H7 (cell line): ENCODE measurements around the gene KRT72. TPM values are rescaled to one million over a fixed set of nuclear protein-coding genes. Genes with fewer than 3 reads are reported as not detected.

Source experiments
- DNase-seq: peaks from one replicate; pipeline ENCODE4 v3.0.0; 2012
- H3K27me3 ChIP-seq: 2 replicates; pipeline ENCODE4 v1.6.0; 2011; ENCODE audit warnings: mild to moderate bottlenecking, low read length; ENCODE audit not compliant: control insufficient read depth, insufficient read depth
- H3K36me3 ChIP-seq: replicated peaks from 2 replicates; pipeline ENCODE4 v1.5.1; 2011; ENCODE audit warnings: low read length; ENCODE audit not compliant: control insufficient read depth, insufficient read depth
- H3K4me3 ChIP-seq: 2 replicates; pipeline ENCODE4 v1.5.1; 2011; ENCODE audit warnings: low read depth, mild to moderate bottlenecking, control low read depth, low read length, moderate library complexity; ENCODE audit not compliant: insufficient read depth
- total RNA-seq: library from RNA; depleted of rRNA; stranded (reverse); fragments of >200 nt; shearing (Covaris generic); gene quantifications from 2 replicates; pipeline ENCODE4 v1.2.3, GENCODE V29; 2014

The KRT72 gene
- total RNA-seq, 1 experiment from 2014 or later, result not detected

DNA sequence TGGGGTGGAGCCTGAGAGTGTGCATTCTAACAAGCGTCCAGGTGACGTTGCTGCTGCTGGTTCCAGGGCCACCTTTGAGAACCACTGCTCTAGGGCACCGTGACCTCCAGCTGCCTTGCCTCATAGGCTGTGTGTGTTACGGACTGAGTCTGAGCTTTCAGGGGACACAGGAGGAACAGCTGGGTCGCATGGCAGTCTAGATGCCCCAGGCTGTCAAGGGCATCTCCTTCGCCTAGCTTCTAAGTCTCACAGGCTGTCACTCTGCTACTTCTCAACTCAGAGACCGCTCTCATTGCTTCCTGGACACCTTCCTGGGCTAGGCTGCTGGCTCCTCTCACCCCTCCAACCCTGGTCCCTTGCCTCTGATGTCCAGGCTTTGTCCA lies 16.1 kb upstream of the KRT72 start:
- no peak for DNase-seq
- H3K36me3 ChIP-seq, result no peaks in the 10 kb centered on the region
- no peaks in the 10 kb centered on the region; the same call in none of the 2 replicates for H3K27me3 ChIP-seq
- no peak overlapping the region for H3K4me3 ChIP-seq

GRCh38 chr12:52616680-52617402 lies 15.6 kb upstream of the KRT72 start:
- Histone ChIP-seq H3K27me3 (no peaks in the 10 kb centered on the region; the same call in none of the 2 replicates), H3K36me3 (no peaks in the 10 kb centered on the region), H3K4me3 (no peak overlapping the region)
- DNase-seq, result no peak

DNA sequence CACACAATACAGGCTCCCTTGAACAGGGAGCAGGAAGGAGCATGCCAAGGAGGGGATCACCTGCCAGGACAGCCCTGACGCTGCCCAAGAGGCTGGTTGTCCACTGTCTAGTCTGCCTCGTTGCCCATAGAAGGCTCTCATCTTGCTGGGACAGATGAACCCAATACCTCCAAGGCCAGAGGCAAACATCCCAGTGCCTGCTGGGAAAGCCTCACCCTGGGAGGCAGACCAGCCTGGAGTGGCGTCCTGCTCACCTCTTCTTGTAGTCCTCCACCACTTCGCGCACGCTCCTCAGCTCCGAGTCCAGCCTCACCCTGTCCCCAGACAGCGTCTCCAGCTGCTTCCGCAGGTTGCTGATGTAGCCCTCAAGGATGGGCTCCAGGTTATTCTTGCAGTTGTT lies 14.6 kb upstream of the KRT72 start:
- no peaks in the 10 kb centered on the region; the same call in none of the 2 replicates for H3K27me3 ChIP-seq
- H3K36me3 ChIP-seq, result no peaks in the 10 kb centered on the region
- no peak for DNase-seq
- H3K4me3 ChIP-seq, result no peak overlapping the region

GRCh38 chr12:52615208-52615868 lies 14.1 kb upstream of the KRT72 start:
- Histone ChIP-seq H3K4me3 (no peak overlapping the region), H3K36me3 (no peaks in the 10 kb centered on the region), H3K27me3 (no peaks in the 10 kb centered on the region; the same call in none of the 2 replicates)
- no peak for DNase-seq

- H3K36me3 ChIP-seq, result no peaks in the 10 kb centered on the region
- no peak overlapping the region for H3K4me3 ChIP-seq
- H3K27me3 ChIP-seq, result no peaks in the 10 kb centered on the region; the same call in none of the 2 replicates
- DNase-seq, result no peak
Measured at GRCh38 chr12:52614381-52615207, 13.3 kb upstream of the KRT72 start.

GRCh38 chr12:52613384-52614030 lies 12.2 kb upstream of the KRT72 start:
- Histone ChIP-seq H3K36me3 (no peaks in the 10 kb centered on the region), H3K4me3 (no peak overlapping the region), H3K27me3 (no peaks in the 10 kb centered on the region; the same call in none of the 2 replicates)
- DNase-seq, result no peak

- Histone ChIP-seq H3K36me3 (no peaks in the 10 kb centered on the region), H3K27me3 (no peaks in the 10 kb centered on the region; the same call in none of the 2 replicates), H3K4me3 (no peak overlapping the region)
- no peak for DNase-seq
Measured at GRCh38 chr12:52612431-52613383, 11.4 kb upstream of the KRT72 start.

- DNase-seq, result no peak
- Histone ChIP-seq H3K36me3 (no peaks in the 10 kb centered on the region), H3K27me3 (no peaks in the 10 kb centered on the region), H3K4me3 (no peak overlapping the region)
Measured at GRCh38 chr12:52611080-52611468, 9.8 kb upstream of the KRT72 start.

GRCh38 chr12:52608826-52609630 lies 7.8 kb upstream of the KRT72 start:
- Histone ChIP-seq H3K36me3 (no peaks in the 10 kb centered on the region), H3K4me3 (no peak overlapping the region), H3K27me3 (no peaks in the 10 kb centered on the region)
- no peak for DNase-seq

GRCh38 chr12:52608161-52608560 lies 6.9 kb upstream of the KRT72 start:
- no peaks in the 10 kb centered on the region for H3K36me3 ChIP-seq
- H3K4me3 ChIP-seq, result no peak overlapping the region
- no peaks in the 10 kb centered on the region for H3K27me3 ChIP-seq
- DNase-seq, result no peak

DNA sequence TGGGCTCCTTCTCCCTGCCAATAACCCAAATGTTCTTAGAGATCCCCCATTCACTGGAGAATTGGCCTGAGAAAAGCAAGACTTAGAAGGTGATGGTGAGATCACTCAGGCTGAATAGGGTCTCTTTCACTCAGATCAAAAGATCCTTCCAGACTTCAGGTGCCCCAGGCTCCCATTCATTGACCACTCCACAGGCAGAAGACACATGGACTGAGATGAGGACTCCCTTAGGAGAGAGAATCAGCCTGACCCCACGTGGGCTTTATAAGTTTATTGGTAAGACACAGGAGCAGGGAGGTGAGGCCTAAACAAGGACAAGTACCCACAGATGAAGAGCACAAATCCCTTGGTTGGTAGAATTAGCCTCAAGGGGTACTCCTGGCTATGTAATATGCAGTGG lies 6.1 kb upstream of the KRT72 start:
- Histone ChIP-seq H3K36me3 (no peaks in the 10 kb centered on the region), H3K4me3 (no peak overlapping the region), H3K27me3 (no peaks in the 10 kb centered on the region)
- DNase-seq, result no peak

DNA sequence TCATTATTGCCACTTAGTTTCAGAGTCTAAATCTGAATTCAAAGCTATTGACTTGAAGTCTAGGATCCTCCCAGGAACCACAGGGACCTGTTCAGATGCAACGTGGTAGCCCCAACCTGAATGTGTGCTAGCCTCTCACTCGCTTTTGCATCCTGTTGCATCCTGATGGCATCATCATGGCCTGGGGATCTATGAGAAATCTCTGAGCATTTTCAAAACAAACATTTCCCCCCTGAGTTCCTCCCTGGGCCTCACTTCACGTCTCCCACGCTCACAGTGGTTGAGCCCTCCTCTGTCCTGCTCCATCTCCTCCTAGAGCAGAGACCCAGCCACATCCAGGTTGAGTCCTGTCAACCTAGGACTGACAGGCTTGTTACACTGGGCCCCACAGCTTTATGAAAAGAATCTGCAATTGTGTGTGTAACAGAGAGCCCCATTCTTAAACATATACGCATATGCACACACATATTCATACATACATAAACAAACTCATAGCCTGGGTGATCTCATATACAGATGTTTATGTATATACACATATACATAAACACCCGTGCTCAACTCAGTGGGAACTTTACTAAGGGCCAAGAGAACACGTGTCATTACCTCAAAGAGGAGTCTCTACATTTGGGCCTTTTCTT lies 5.4 kb upstream of the KRT72 start:
- Histone ChIP-seq H3K27me3 (no peaks in the 10 kb centered on the region), H3K36me3 (no peaks in the 10 kb centered on the region), H3K4me3 (no peak overlapping the region)
- DNase-seq, result no peak
